NCI-H1417 treated with DMSO at 0.1 percent for 48 hours (cell line): ENCODE measurements around the gene ABHD11.
"Not testable (repeated sequence)": the region's sequence is repeated elsewhere in the genome, so short reads cannot be mapped to it uniquely, and the experiment has no call there.

Experiments
- DNase-seq: peaks from one replicate; lab custom pipeline; 2025; lab: John Stamatoyannopoulos, UW

The ABHD11 gene

GRCh38 chr7:73742753-73743641 lies 4.4 kb upstream of the ABHD11 start:
- DNase-seq = peak; percentile 99

- no peak for DNase-seq
These were observed 3.7 kb upstream of the ABHD11 start for GRCh38 chr7:73742338-73742752.

- peak; percentile 56 for DNase-seq
These were observed 3.0 kb upstream of the ABHD11 start for GRCh38 chr7:73741600-73741999.

- no peak for DNase-seq
These were observed 2.2 kb upstream of the ABHD11 start for GRCh38 chr7:73740771-73741170.

- no peak for DNase-seq
These were observed 1.6 kb upstream of the ABHD11 start for GRCh38 chr7:73740212-73740611.

GRCh38 chr7:73739387-73739767 lies 775 bp upstream of the ABHD11 start:
- DNase-seq = no peak

GRCh38 chr7:73738220-73738611 lies 386 bp downstream of the ABHD11 start:
- no peak for DNase-seq

GRCh38 chr7:73737491-73738219 lies 947 bp downstream of the ABHD11 start:
- DNase-seq = no peak

GRCh38 chr7:73736885-73737284 lies 1.7 kb downstream of the ABHD11 start:
- no peak for DNase-seq

GRCh38 chr7:73735528-73735905 lies 3.1 kb downstream of the ABHD11 start:
- DNase-seq = no peak

- DNase-seq = peak; percentile 23
These were observed 3.7 kb downstream of the ABHD11 start for GRCh38 chr7:73734619-73735527.

GRCh38 chr7:73732397-73732796 lies 6.2 kb downstream of the ABHD11 start:
- no peak for DNase-seq

- DNase-seq = no peak
These were observed 8.1 kb downstream of the ABHD11 start for GRCh38 chr7:73730485-73730884.

- no peak for DNase-seq
These were observed 10.1 kb downstream of the ABHD11 start for GRCh38 chr7:73728551-73728950.

GRCh38 chr7:73727952-73728351 lies 10.7 kb downstream of the ABHD11 start:
- no peak for DNase-seq

- no peak for DNase-seq
These were observed 12.5 kb downstream of the ABHD11 start for GRCh38 chr7:73726083-73726466.

- DNase-seq = no peak
These were observed 14.8 kb downstream of the ABHD11 start for GRCh38 chr7:73723813-73724212.

GRCh38 chr7:73722785-73723184 lies 15.8 kb downstream of the ABHD11 start:
- no peak for DNase-seq

- not testable (repeated sequence) for DNase-seq
These were observed 16.4 kb downstream of the ABHD11 start for GRCh38 chr7:73722182-73722581.

- DNase-seq = no peak
These were observed 17.2 kb downstream of the ABHD11 start for GRCh38 chr7:73721377-73721817.

- not testable (repeated sequence) for DNase-seq
These were observed 18.2 kb downstream of the ABHD11 start for GRCh38 chr7:73720443-73720842.

- no peak for DNase-seq
These were observed 18.8 kb downstream of the ABHD11 start for GRCh38 chr7:73719806-73720169.
